ENCODE data around the gene LRRC72. TPM values are rescaled to one million over a fixed set of nuclear protein-coding genes. Genes with fewer than 3 reads are reported as not detected.
"Not testable (repeated sequence)": the region's sequence is repeated elsewhere in the genome, so short reads cannot be mapped to it uniquely, and the experiment has no call there.

Gene LRRC72
- total RNA-seq, 1 donor from 2014 or later, result not detected

DNA sequence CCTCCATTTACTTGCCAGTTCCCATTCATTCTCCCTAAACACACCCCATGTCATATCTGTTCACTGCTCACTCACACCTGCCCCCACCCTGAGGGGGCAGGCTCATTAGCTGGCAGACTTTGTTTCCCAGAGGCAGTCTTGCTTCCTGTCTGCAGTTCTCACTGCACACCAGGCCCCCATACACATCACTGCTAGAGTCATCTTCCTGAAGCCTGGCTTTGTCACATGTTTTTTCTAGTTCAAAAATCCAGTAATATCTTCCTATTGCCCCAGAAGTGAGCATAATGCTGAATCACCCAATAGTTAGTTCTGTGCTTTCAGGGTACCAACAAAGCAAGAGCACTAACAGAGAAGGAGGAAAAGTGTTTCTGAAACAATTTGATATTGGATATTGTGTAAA is 1.9 kb downstream of the LRRC72 start:
- DNase-seq (ENCODE audit: low spot score), result no peak

DNA sequence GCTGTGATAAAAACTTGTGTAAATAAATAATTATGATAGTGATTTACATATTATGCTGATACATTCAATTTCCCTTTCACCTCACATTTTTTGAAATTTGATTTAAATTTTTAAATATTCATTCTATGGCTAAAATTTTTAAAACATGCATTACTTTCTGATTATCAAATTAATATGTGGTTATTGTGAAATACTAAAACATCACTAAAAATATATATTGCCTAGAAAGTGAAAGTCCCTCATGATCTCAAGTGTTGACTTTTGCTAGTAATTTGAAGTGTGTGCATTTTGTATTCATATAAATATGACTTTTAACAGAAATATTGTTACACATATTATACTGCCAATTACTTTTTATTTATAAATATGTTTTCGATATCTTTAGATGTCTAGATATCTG is 3.1 kb downstream of the LRRC72 start:
- no peak for DNase-seq (ENCODE audit: low spot score)

DNA sequence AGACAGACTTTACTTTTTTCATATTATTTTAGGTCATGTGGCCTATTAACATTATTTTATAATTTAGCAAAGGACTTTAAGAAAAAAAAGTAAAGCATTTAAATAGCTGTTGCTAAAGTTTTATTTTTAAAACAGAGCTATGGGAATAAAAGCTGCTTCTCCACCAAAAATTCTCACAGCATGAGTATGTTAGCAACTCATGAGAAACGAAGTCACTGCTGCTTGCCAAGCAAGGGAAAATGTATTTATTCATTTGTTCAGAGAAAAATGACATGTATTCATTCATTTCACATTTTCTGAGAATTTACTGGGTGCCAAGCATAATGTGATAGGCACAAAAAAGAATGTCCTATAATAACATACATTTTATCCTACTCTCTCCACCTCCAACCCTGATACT is 5.1 kb downstream of the LRRC72 start:
- no peak for DNase-seq (ENCODE audit: low spot score)

GRCh38 chr7:16532272-16532671 is 5.6 kb downstream of the LRRC72 start:
- DNase-seq (ENCODE audit: low spot score), result no peak

DNA sequence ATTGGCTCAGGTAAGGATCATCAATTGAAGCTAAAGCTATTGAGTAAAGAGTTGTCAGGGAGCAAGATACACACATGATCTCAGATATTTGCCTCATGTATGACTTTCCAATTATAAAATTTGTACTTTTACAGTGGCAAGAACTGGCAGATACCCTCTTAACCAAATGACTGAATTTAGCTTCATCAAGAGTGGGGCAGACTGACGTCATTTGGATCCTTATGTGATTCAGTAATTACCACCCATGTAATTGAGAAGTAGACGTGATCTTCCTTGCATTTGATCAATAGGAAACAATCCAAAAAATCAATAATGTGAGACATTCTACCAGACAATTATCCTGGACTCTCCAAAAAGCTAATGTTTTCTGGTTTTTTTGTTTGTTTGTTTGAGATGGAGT is 8.9 kb downstream of the LRRC72 start:
- DNase-seq (ENCODE audit: low spot score), result no peak

GRCh38 chr7:16540559-16540958 is 13.9 kb downstream of the LRRC72 start:
- not testable (repeated sequence) for DNase-seq (ENCODE audit: low spot score)

- DNase-seq (ENCODE audit: low spot score), result no peak
Observed at GRCh38 chr7:16542401-16542800, 15.8 kb downstream of the LRRC72 start.

- DNase-seq (ENCODE audit: low spot score), result no peak
Observed at GRCh38 chr7:16543456-16543855, 16.8 kb downstream of the LRRC72 start.

DNA sequence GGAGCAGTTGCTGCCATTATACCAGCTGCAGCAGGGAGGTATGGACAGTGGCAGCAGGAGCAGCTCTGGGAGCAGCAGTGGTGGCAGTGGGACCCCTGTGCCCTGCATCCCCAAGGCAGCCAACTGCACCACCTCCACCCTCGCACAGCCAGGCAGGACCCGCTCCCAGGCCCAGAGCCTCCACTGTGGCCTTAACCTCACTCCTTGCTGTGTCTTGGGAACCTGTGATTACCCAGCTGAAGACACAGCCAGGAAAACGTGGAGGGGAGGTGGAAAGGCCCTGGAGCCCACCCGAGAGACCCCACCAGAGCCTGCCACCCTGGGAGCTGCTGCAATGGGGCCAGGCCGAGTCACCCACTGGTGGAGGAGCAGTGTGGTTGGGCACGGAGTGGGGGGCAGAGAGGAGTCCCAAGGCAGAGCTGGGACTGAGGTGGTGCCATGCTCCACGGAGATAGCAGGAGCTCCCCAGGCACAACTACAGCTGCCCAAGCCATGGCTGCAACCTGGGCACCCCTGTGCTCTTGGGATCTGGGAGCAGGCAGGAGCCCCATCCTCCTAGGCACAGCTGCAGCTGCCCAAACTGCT is 20.4 kb downstream of the LRRC72 start:
- no peak for DNase-seq (ENCODE audit: low spot score)

GRCh38 chr7:16548428-16548827 is 21.8 kb downstream of the LRRC72 start:
- DNase-seq (ENCODE audit: low spot score), result no peak

DNA sequence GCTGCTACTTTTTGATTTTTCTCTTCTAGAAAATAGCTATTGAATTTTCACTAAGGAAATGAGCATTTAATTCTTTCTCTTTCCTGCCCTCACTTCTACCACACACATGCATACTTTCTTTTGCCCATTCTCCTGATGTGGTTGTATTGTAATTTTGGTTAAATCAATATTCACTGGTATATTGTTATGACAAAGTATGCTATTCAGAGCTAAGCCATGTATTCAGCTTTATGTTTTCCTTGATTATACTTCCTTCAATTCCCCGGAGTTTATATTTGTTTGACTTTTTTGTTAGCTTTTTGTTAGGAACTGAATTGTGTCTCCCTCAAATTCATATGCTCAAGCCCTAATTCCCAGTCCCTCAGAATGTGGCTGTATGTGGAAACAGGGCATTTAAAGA is 24.0 kb downstream of the LRRC72 start:
- no peak for DNase-seq (ENCODE audit: low spot score)

GRCh38 chr7:16554518-16555236 is 28.1 kb downstream of the LRRC72 start:
- DNase-seq (ENCODE audit: low spot score), result no peak

GRCh38 chr7:16556359-16556758 is 29.7 kb downstream of the LRRC72 start:
- no peak for DNase-seq (ENCODE audit: low spot score)

DNA sequence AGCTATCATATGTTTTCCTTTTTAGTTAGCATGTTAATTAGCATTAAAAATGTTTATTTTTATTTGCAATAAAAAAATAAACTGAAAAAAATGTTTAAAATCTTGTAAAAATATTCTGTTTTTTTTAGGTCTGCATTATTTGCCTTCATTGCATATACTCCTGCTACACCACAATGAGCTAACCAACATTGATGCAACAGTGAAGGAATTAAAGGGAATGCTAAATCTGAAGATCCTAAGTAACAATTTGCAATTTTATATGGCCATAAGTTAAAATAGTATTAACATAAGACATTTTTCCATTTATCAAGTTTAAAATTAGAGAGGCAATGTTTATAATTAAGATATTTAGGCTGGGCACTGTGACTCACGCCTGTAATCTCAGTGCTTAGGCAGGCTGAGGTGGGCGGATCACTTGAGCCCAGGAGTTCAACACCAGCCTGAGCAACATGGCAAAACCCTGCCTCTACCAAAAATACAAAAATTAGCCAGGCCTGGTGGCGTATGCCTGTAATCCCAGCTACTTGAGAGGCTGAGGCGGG is 32.2 kb downstream of the LRRC72 start:
- DNase-seq (ENCODE audit: low spot score), result no peak

GRCh38 chr7:16559497-16560179 is 33.0 kb downstream of the LRRC72 start:
- no peak for DNase-seq (ENCODE audit: low spot score)

- no peak for DNase-seq (ENCODE audit: low spot score)
Observed at GRCh38 chr7:16561943-16562342, 35.3 kb downstream of the LRRC72 start.

DNA sequence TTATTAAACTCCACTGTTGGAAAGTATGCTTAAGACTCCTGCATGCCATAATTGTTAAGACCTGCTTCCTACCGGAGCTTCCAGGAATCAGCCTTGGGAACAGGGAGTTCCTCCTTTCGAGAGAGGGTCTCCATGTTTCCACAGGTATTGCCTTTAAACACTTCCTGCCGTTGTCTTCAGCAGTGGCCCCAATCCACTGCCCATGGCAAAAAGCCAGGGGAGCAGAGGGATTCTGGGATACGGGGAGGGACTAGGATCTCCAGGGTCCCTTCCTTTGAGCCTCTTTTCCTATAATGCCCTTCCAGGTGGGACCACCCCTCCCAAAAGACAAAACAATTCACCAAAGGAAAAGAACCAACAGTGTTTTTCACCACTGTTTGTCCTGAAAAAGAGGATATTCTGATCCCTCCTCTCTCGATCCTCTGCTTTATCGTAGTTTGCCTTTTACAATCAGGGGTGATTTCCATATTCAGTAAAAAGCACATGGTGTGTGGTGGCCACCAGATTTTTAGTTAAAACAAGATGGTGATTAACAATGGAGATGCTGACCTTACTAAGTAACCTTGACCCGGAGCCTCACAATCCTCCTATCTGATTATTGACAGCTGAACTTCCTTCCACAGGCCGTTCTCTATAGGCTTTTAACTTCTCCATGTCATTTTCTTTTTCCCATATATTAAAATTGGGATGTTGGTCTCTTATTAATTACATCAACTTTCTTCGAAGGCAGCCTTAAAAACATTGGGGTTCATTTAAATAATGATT is 36.0 kb downstream of the LRRC72 start:
- no peak for DNase-seq (ENCODE audit: low spot score)

GRCh38 chr7:16563281-16564022 is 36.8 kb downstream of the LRRC72 start:
- no peak for DNase-seq (ENCODE audit: low spot score)

DNA sequence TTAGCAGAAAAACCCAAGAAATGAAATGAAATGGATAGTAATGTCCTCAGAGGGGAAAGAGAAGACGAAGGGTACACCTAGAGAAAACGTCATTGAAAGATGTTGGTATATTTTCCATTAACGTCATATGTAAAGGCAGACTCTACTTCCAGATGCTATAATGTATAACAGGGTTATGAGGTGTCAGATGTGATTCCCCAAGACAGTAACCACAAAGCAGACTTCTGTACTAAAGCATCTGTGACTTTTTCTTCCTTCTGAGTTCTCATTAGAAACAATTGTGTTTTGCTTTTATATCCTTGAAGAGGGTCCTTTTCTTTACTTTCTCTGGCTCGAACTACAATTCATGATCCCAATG is 37.4 kb downstream of the LRRC72 start:
- DNase-seq (ENCODE audit: low spot score), result no peak

DNA sequence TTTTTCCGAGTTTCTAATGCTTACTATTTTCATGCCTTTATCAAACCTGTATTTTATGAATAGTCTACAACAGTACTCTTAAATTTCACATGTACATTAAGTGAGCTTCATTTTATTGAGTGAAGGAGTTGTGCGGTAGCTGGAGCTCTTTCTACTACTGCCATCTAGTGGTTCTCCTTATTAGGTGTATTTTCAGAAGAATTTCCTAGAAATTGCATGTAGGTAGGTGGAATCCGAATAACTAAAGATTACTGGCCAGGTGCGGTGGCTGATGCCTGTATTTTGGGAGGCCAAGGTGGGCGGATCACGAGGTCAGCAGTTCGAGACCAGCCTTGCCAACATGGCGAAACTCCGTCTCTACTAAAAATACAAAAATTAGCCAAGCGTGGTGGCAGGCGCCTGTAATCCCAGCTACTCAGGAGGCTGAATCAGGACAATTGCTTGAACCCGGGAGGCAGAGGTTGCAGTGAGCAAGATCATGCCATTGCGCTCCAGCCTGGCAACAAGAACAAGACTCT is 38.3 kb downstream of the LRRC72 start:
- no peak for DNase-seq (ENCODE audit: low spot score)

- no peak for DNase-seq (ENCODE audit: low spot score)
Observed at GRCh38 chr7:16571941-16572340, 45.3 kb downstream of the LRRC72 start.
